GM19193 (cell line): Measurements from ENCODE around the gene GSTM4.

Source experiments
- POLR2A ChIP-seq: IDR thresholded peaks from 4 replicates; pipeline ENCODE4 v1.6.1; 2011; ENCODE audit not compliant: insufficient read depth, insufficient read length; ENCODE audit errors: extremely low read depth

Gene GSTM4

GRCh38 chr1:109655615-109656519 is at the start of gene GSTM4:
GSTM4 (plus strand) TSS chr1:109656099; CDS start chr1:109656390, 291 bp downstream.
- peak; percentile 64 for TF ChIP-seq POLR2A

GRCh38 chr1:109609881-109610280 is 46.0 kb upstream of the GSTM4 start:
- TF ChIP-seq POLR2A, result no peak

- TF ChIP-seq POLR2A, result no peak
These were observed 45.1 kb upstream of the GSTM4 start for GRCh38 chr1:109610609-109611307.

- TF ChIP-seq POLR2A, result no peak
These were observed 44.5 kb upstream of the GSTM4 start for GRCh38 chr1:109611308-109611990.

GRCh38 chr1:109613361-109614147 is 42.3 kb upstream of the GSTM4 start:
- no peak for TF ChIP-seq POLR2A

- TF ChIP-seq POLR2A, result no peak
These were observed 40.0 kb upstream of the GSTM4 start for GRCh38 chr1:109615879-109616278.

GRCh38 chr1:109616391-109616790 is 39.5 kb upstream of the GSTM4 start:
- TF ChIP-seq POLR2A, result no peak

- no peak for TF ChIP-seq POLR2A
These were observed 38.6 kb upstream of the GSTM4 start for GRCh38 chr1:109617291-109617801.

- no peak for TF ChIP-seq POLR2A
These were observed 37.0 kb upstream of the GSTM4 start for GRCh38 chr1:109618661-109619575.

GRCh38 chr1:109619576-109620400 is 36.1 kb upstream of the GSTM4 start, which contains the start of the genes AMPD2 and GNAT2:
AMPD2 (plus strand) TSS chr1:109619837; CDS start chr1:109621176, 1,339 bp downstream.
GNAT2 (minus strand) TSS chr1:109619616; CDS start chr1:109612870, 6,746 bp downstream.
- TF ChIP-seq POLR2A, result peak; percentile 66

GRCh38 chr1:109620401-109620791 is 35.5 kb upstream of the GSTM4 start:
- TF ChIP-seq POLR2A, result no peak

GRCh38 chr1:109620841-109621286 is 35.0 kb upstream of the GSTM4 start:
- TF ChIP-seq POLR2A, result peak; percentile 46

GRCh38 chr1:109621379-109622136 is 34.3 kb upstream of the GSTM4 start:
- TF ChIP-seq POLR2A, result no peak
